Measurements from ENCODE around the gene ZFP62. TPM values are rescaled to one million over a fixed set of nuclear protein-coding genes. Genes with fewer than 3 reads are reported as not detected.
A peak's percentile ranks its signal among the peaks of the same experiment; 100 is the strongest.
"Not testable (repeated sequence)": the region's sequence is repeated elsewhere in the genome, so short reads cannot be mapped to it uniquely, and the experiment has no call there.

ZFP62 gene
- 14.7 TPM for total RNA-seq
- long read RNA-seq, partial matches to known transcripts, result 0 of 7 reads
- long read RNA-seq, other reads (novel, unspliced or antisense), result 3 of 7 reads

GRCh38 chr5:180860887-180861822, at the start of gene ZFP62:
ZFP62 (minus strand) TSS chr5:180861276; CDS start chr5:180861219, 57 bp downstream.
- intact Hi-C loops (cut with DNase I), result loop anchor here (1.0 to 10.0 kb wide), 3 partner anchors 30 to 294 kb away; partner anchors contain the start of gene MGAT1
- peak; percentile 97 for DNase-seq (ENCODE audit: missing footprints)
- ATAC-seq, result peak; percentile 98

- no peak for DNase-seq (ENCODE audit: missing footprints)
- no peak for ATAC-seq
- intact Hi-C loops (cut with DNase I), result no loop called here
Measured at GRCh38 chr5:180910735-180911134, 49.7 kb upstream of the ZFP62 start.

GRCh38 chr5:180910182-180910581, 49.1 kb upstream of the ZFP62 start:
- intact Hi-C loops (cut with DNase I), result no loop called here
- no peak for ATAC-seq
- no peak for DNase-seq (ENCODE audit: missing footprints)

- DNase-seq (ENCODE audit: missing footprints), result no peak
- intact Hi-C loops (cut with DNase I), result no loop called here
- no peak for ATAC-seq
Measured at GRCh38 chr5:180909782-180910181, 48.7 kb upstream of the ZFP62 start.

DNA sequence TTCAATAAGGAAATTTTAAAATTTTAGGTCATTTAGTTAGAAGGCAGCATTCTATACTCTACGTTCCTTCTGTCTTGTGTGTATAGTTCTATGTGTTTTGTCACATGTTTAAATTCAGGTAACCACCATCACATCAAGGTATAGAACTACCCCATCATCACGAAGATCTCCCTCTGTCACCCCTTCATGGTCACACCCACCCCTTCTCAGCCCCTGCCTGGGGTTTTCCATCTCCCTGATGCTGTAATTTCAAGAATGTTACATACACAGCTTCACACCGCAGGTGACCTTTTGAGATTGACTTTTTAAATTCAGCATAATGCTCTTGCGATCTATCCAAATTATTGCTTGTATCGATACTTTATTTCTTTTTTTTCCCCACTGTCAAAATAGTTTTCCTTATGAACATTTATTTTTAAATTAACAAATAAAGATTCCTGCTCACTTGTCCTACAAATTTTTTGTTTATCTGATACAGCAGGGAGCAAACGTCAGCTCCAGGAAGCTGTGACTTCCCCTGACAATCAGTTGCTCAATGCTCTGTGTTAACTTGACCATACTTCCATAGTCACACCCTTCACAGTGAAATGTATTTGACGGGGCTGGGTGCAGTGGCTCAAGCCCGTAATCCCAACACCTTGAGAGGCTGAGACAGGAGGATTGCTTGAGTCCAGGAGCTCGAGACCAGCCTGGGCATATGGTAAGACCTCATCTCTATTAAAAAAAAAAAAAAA, 48.1 kb upstream of the ZFP62 start:
- intact Hi-C loops (cut with DNase I), result no loop called here
- DNase-seq (ENCODE audit: missing footprints) (no peak), ATAC-seq (no peak)

GRCh38 chr5:180908400-180908799, 47.3 kb upstream of the ZFP62 start:
- DNase-seq (ENCODE audit: missing footprints) (no peak), ATAC-seq (no peak)
- intact Hi-C loops (cut with DNase I), result no loop called here

- intact Hi-C loops (cut with DNase I), result no loop called here
- DNase-seq (ENCODE audit: missing footprints), result no peak
- no peak for ATAC-seq
Measured at GRCh38 chr5:180901319-180902009, 40.4 kb upstream of the ZFP62 start.

GRCh38 chr5:180900178-180900577, 39.1 kb upstream of the ZFP62 start:
- intact Hi-C loops (cut with DNase I), result no loop called here
- DNase-seq (ENCODE audit: missing footprints) (no peak), ATAC-seq (no peak)

GRCh38 chr5:180898621-180899246, 37.7 kb upstream of the ZFP62 start, which contains the start of gene BTNL8:
BTNL8 (plus strand) TSS chr5:180899159; CDS start chr5:180899311, 152 bp downstream.
- intact Hi-C loops (cut with DNase I), result no loop called here
- DNase-seq (ENCODE audit: missing footprints), result no peak
- ATAC-seq, result no peak

DNA sequence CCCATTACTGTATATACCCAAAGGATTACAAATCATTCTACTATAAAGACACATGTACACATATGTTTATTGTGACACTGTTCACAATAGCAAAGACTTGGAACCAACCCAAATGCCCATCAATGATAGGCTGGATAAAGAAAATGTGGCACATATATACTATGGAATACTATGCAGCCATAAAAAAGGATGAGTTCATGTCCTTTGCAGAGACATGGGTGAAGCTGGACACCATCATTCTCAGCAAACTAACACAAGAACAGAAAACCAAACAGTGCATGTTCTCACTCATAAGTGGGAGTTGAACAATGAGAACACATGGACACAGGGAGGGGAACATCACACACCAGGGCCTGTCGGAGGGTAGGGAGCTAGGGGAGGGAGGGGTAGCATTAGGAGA, 34.3 kb upstream of the ZFP62 start:
- intact Hi-C loops (cut with DNase I); ATAC-seq; DNase-seq (ENCODE audit: missing footprints): not testable (repeated sequence)

DNA sequence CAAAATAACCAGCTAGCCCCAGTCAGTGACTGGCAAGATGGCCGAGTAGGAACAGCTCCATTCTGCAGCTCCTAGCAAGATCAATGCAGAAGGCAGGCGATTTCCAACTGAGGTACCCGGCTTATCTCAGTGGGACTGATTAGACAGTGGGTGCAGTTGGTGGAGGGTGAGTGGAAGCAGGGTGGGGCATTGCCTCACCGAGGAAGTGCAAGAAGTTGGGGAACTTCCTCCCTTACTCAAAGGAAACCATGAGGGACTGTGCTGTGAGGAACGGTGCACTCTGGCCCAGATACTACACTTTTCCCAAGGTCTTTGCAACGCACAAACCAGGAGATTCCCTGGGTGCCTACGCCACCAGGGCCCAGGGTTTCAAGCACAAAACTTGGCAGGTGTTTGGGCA, 28.3 kb upstream of the ZFP62 start:
- ATAC-seq (no peak), DNase-seq (ENCODE audit: missing footprints) (no peak)
- intact Hi-C loops (cut with DNase I), result no loop called here

GRCh38 chr5:180885845-180886529, 24.9 kb upstream of the ZFP62 start:
- intact Hi-C loops (cut with DNase I); DNase-seq (ENCODE audit: missing footprints); ATAC-seq: not testable (repeated sequence)

GRCh38 chr5:180875860-180876426, 14.9 kb upstream of the ZFP62 start:
- DNase-seq (ENCODE audit: missing footprints) (no peak), ATAC-seq (no peak)
- intact Hi-C loops (cut with DNase I), result no loop called here

GRCh38 chr5:180874804-180875582, 13.9 kb upstream of the ZFP62 start:
- intact Hi-C loops (cut with DNase I), result no loop called here
- DNase-seq (ENCODE audit: missing footprints), result no peak
- no peak for ATAC-seq

DNA sequence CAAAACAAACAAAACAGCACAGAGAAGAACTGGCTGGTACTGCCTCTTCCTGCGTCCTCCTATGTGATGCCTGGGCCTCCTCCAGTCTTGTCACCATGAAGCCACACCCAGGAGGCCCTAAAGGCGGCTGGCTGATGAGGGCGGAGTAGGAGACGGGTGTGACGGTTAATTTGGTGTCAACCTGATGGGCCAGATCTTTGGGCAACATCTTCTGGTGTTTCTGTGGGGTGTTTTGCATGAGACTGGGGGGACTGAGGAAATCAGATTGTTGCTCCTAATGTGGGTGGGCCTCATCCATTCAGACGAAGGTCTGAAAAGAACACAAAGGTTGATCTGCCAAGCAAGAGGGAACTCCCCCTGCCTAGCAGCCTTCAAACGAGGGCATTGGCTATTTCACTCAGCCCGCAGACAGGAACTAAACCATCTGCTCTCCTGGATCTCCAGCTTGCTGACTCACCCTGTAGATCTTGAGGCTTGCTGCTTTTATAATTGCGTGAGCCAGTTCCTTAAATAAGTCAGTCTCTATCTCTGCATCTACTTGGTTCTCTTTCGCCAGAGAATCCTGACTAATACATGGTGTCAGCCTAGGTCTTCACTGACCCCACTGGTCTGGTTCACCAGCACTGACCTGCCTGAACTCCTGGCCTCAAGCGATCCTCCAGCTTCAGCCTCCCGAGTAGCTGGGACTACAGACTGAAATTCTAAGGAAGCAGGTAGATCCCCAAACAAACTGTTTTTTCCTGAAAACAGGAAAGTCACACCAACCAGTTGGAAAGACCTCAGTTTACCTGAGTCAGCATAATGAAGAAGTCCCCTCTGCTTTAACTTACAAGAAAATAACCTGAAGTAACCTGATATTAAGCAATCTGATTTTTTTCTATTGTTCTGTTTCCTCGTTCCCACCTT, 12.8 kb upstream of the ZFP62 start:
- intact Hi-C loops (cut with DNase I), result no loop called here

GRCh38 chr5:180872419-180872818, 11.3 kb upstream of the ZFP62 start:
- no peak for DNase-seq (ENCODE audit: missing footprints)
- no peak for ATAC-seq
- intact Hi-C loops (cut with DNase I), result no loop called here

More for the DNA sequence above, 12.8 kb upstream of the ZFP62 start:
- ATAC-seq (no peak), DNase-seq (ENCODE audit: missing footprints) (no peak)
